K562 (cell line): ENCODE data around the gene LAMB1. TPM values are rescaled to one million over a fixed set of nuclear protein-coding genes. Genes with fewer than 3 reads are reported as not detected.

Experiments
- ATF7 ChIP-seq: fragments of 450-650 bp; IDR thresholded peaks from 2 replicates; pipeline ENCODE4 v1.7.1; 2014; ENCODE audit warnings: mild to moderate bottlenecking, moderate library complexity
- BACH1 ChIP-seq: fragments of 200-800 bp; sonication (Bioruptor generic); IDR thresholded peaks from 2 replicates; pipeline ENCODE4 v1.6.1; 2016; ENCODE audit warnings: missing genetic modification characterization, missing compliant biosample characterization
- CBFA2T3 ChIP-seq: fragments of 450-650 bp; IDR thresholded peaks from 2 replicates; pipeline ENCODE4 v1.6.1; 2017
- DLX4 ChIP-seq: fragments of 250-450 bp; sonication (Bioruptor Pico); IDR thresholded peaks from 2 replicates; pipeline ENCODE4 v1.6.1; 2021; ENCODE audit warnings: mild to moderate bottlenecking
- EP400 ChIP-seq: fragments of 450-650 bp; IDR thresholded peaks from 2 replicates; pipeline ENCODE4 v1.6.1; 2017; ENCODE audit warnings: antibody characterized with exemption, mild to moderate bottlenecking, moderate library complexity
- ETV1 ChIP-seq: fragments of 450-650 bp; conservative IDR thresholded peaks from 2 replicates; pipeline ENCODE4 v1.6.1; 2016; ENCODE audit warnings: missing genetic modification characterization, control low read depth, low read depth, missing compliant biosample characterization
- HDAC1 ChIP-seq, 2 experiments: fragments of 450-650 bp; IDR thresholded peaks; 2 replicates each; pipeline ENCODE4 v1.6.1; 2016 to 2017; ENCODE audit warnings: inconsistent platforms in 1 of 2, mild to moderate bottlenecking in 1 of 2, moderate library complexity in 1 of 2
- HDAC3 ChIP-seq: fragments of 450-650 bp; IDR thresholded peaks from 2 replicates; pipeline ENCODE4 v1.6.1; 2018; ENCODE audit warnings: borderline replicate concordance, mild to moderate bottlenecking, moderate library complexity; ENCODE audit not compliant: partially characterized antibody
- HOXB6 ChIP-seq: fragments of 250-450 bp; sonication (Bioruptor Pico); IDR thresholded peaks from 2 replicates; pipeline ENCODE4 v1.5.1; 2022; ENCODE audit warnings: mild to moderate bottlenecking, borderline replicate concordance
- MAFF ChIP-seq: IDR thresholded peaks from 2 replicates; pipeline ENCODE4 v1.6.1; 2012; ENCODE audit warnings: low read length, improper control_type of control experiment
- MCM3 ChIP-seq: fragments of 450-650 bp; IDR thresholded peaks from 2 replicates; pipeline ENCODE4 v1.6.1; 2016
- MEF2A ChIP-seq: IDR thresholded peaks from 2 replicates; pipeline ENCODE4 v1.6.1; 2011; ENCODE audit warnings: low read depth, mild to moderate bottlenecking, low read length, moderate library complexity; ENCODE audit not compliant: control insufficient read depth
- NFE2L1 ChIP-seq: fragments of 450-650 bp; IDR thresholded peaks from 2 replicates; pipeline ENCODE4 v1.6.1; 2016; ENCODE audit warnings: missing genetic modification characterization, low read depth, mild to moderate bottlenecking, missing compliant biosample characterization, moderate library complexity, borderline replicate concordance
- NR1H2 ChIP-seq: sonication (generic); formaldehyde crosslinking; IDR thresholded peaks from 2 replicates; pipeline ENCODE4 v1.4.0; 2020; ENCODE audit warnings: mild to moderate bottlenecking, missing genetic modification reagents
- PPARD ChIP-seq: fragments of 250-450 bp; sonication (Bioruptor Pico); IDR thresholded peaks from 2 replicates; pipeline ENCODE4 v1.8.0; 2022; ENCODE audit warnings: inconsistent platforms, mild to moderate bottlenecking, moderate library complexity
- PTBP1 ChIP-seq: fragments of 200-400 bp; formaldehyde crosslinking; IDR thresholded peaks from 2 replicates; pipeline ENCODE4 v1.6.1; 2017; ENCODE audit warnings: low read depth, low read length
- SIRT6 ChIP-seq: IDR thresholded peaks from one replicate; pipeline ENCODE4 v1.6.1; 2012; ENCODE audit warnings: low read depth, mild to moderate bottlenecking, control low read depth, inconsistent platforms, low read length, moderate library complexity
- SNRNP70 ChIP-seq: fragments of 200-400 bp; formaldehyde crosslinking; optimal IDR thresholded peaks from 2 replicates; pipeline ENCODE3; 2017; ENCODE audit warnings: low read depth, low read length
- SP1 ChIP-seq: sonication (generic); formaldehyde crosslinking; IDR thresholded peaks from 2 replicates; pipeline ENCODE4 v1.8.1; 2022; ENCODE audit warnings: mild to moderate bottlenecking, missing genetic modification reagents
- SRSF7 ChIP-seq: fragments of 200-400 bp; formaldehyde crosslinking; optimal IDR thresholded peaks from 2 replicates; pipeline ENCODE3; 2017; ENCODE audit warnings: mild to moderate bottlenecking, low read depth, low read length
- ZNF253 ChIP-seq: fragments of 250-450 bp; sonication (Bioruptor Pico); conservative IDR thresholded peaks from 2 replicates; pipeline ENCODE4 v1.6.1; 2021; ENCODE audit warnings: mild to moderate bottlenecking
- ZSCAN32 ChIP-seq: fragments of 450-650 bp; formaldehyde crosslinking; IDR thresholded peaks from 2 replicates; pipeline ENCODE4 v1.4.0; 2020; ENCODE audit warnings: mild to moderate bottlenecking, moderate library complexity
- polyA plus RNA-seq, 8 experiments: library from polyadenylated mRNA; depleted of rRNA in 4 of 8; stranded (reverse) in 5 of 8; unstranded in 3 of 8; fragments of >200 nt; fragmentation: Nextera tagmentation in 2 of 8; fragmentation: Illumina TruSeq in 1 of 8; extraction: Ambion mirVana in 2 of 8; extraction: Trizol in 1 of 8; gene quantifications; 2 replicates each; pipeline versions ENCODE4 v1.2.1 to v1.2.3, GENCODE V29; 2011 to 2014; ENCODE audit warnings: inconsistent platforms in 1 of 8, missing spikeins in 1 of 8
- total RNA-seq, 7 experiments: library from RNA; depleted of rRNA in 6 of 7; stranded (reverse); fragments of >200 nt in 6 of 7; fragmentation: Illumina TruSeq in 2 of 7; extraction: Trizol in 2 of 7; gene quantifications; 2 replicates each; pipeline versions ENCODE4 v1.2.1 to v1.2.3, GENCODE V29; 2011 to 2021; ENCODE audit warnings: low replicate concordance in 1 of 7
- TF ChIP-seq, protein P1 (sequence below): sonication (generic); formaldehyde crosslinking; IDR thresholded peaks from 2 replicates; pipeline ENCODE4 v1.8.0; 2022; ENCODE audit warnings: mild to moderate bottlenecking, missing genetic modification reagents
- TF ChIP-seq, protein P2 (sequence below): fragments of 450-650 bp; conservative IDR thresholded peaks from 2 replicates; pipeline ENCODE4 v1.6.1; 2016; ENCODE audit warnings: missing genetic modification characterization, low read depth, mild to moderate bottlenecking, missing compliant biosample characterization, moderate library complexity
- TF ChIP-seq, protein P3 (sequence below), 2 experiments: IDR thresholded peaks; 2 replicates each; pipeline ENCODE4 v1.6.1; 2011; ENCODE audit warnings: borderline replicate concordance in 1 of 2, control low read depth in 1 of 2, low read depth in 1 of 2, low read length in 1 of 2, mild to moderate bottlenecking in 1 of 2, mixed read lengths in 1 of 2, moderate library complexity in 1 of 2; ENCODE audit not compliant: insufficient read depth in 1 of 2, insufficient read length in 1 of 2, poor library complexity in 1 of 2, severe bottlenecking in 1 of 2; ENCODE audit errors: extremely low read depth in 1 of 2

Gene LAMB1
- total and polyA plus RNA-seq, 9 of the 15 experiments (the other 6 are each of a cell fraction or from before 2014, with no cell fraction given) = 6.0 to 17.7 (median 12.3) TPM

- TF ChIP-seq, protein P1, sequence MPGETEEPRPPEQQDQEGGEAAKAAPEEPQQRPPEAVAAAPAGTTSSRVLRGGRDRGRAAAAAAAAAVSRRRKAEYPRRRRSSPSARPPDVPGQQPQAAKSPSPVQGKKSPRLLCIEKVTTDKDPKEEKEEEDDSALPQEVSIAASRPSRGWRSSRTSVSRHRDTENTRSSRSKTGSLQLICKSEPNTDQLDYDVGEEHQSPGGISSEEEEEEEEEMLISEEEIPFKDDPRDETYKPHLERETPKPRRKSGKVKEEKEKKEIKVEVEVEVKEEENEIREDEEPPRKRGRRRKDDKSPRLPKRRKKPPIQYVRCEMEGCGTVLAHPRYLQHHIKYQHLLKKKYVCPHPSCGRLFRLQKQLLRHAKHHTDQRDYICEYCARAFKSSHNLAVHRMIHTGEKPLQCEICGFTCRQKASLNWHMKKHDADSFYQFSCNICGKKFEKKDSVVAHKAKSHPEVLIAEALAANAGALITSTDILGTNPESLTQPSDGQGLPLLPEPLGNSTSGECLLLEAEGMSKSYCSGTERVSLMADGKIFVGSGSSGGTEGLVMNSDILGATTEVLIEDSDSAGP (CRISPR knock-in tag) = no peak
- TF ChIP-seq MCM3 = no peak
- TF ChIP-seq MAFF = peak; percentile 86
- peak; percentile 70 for TF ChIP-seq EP400
- TF ChIP-seq CBFA2T3 = 0 out of 2 replicates have a peak, but pooled peaks have one; percentile 12
- TF ChIP-seq PTBP1 = no peak
- no peak for TF ChIP-seq HDAC3
- peak in 1 of 2 experiments; percentile 15; a peak in 1 of 4 replicates for TF ChIP-seq HDAC1 (IDR thresholded peaks at IDR 0.05)
- TF ChIP-seq SIRT6 = no peak
- no peak for TF ChIP-seq ZSCAN32
- TF ChIP-seq SRSF7 = no peak
- peak; percentile 94; the same call in 1 of the 2 replicates for TF ChIP-seq NR1H2 (CRISPR knock-in tag)
- peak; percentile 22 for TF ChIP-seq SP1
- TF ChIP-seq ETV1 (tag) = 0 out of 2 replicates have a peak, but pooled peaks have one; percentile 13
- TF ChIP-seq MEF2A = no peak
- TF ChIP-seq, protein P2, sequence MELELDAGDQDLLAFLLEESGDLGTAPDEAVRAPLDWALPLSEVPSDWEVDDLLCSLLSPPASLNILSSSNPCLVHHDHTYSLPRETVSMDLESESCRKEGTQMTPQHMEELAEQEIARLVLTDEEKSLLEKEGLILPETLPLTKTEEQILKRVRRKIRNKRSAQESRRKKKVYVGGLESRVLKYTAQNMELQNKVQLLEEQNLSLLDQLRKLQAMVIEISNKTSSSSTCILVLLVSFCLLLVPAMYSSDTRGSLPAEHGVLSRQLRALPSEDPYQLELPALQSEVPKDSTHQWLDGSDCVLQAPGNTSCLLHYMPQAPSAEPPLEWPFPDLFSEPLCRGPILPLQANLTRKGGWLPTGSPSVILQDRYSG = peak; percentile 42; the same call in 1 of the 2 replicates
- no peak for TF ChIP-seq DLX4
- peak; percentile 82 for TF ChIP-seq NFE2L1
- TF ChIP-seq SNRNP70 = no peak
- TF ChIP-seq ATF7 = peak; percentile 60; the same call in 1 of the 2 replicates
- TF ChIP-seq BACH1 (tag) = peak; percentile 86
- no peak for TF ChIP-seq ZNF253
- TF ChIP-seq PPARD (CRISPR knock-in tag) = no peak
- no peak for TF ChIP-seq HOXB6 (CRISPR knock-in tag)
- TF ChIP-seq, protein P3, sequence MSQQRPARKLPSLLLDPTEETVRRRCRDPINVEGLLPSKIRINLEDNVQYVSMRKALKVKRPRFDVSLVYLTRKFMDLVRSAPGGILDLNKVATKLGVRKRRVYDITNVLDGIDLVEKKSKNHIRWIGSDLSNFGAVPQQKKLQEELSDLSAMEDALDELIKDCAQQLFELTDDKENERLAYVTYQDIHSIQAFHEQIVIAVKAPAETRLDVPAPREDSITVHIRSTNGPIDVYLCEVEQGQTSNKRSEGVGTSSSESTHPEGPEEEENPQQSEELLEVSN (IDR thresholded peaks at IDR 0.05; ENCODE audit: borderline replicate concordance in 1 of 2, extremely low read depth in 1 of 2, insufficient read depth in 1 of 2, insufficient read length in 1 of 2, low read depth in 1 of 2, low read length in 1 of 2, poor library complexity in 1 of 2, severe bottlenecking in 1 of 2) = no peak
Measured at GRCh38 chr7:107891636-107892366, 111.2 kb downstream of the LAMB1 start (continued).
